GM12892 (cell line): Measurements from ENCODE around the gene CDC42BPB.

Experiments used
- POLR2A ChIP-seq: IDR thresholded peaks from 2 replicates; pipeline ENCODE4 v1.6.1; 2011; ENCODE audit warnings: low read depth, low read length, control low read depth
- POLR2AphosphoS5 ChIP-seq: IDR thresholded peaks from 2 replicates; pipeline ENCODE4 v1.6.1; 2011; ENCODE audit warnings: low read depth, low read length, control low read depth
- TAF1 ChIP-seq: IDR thresholded peaks from 2 replicates; pipeline ENCODE4 v1.6.1; 2011; ENCODE audit warnings: low read depth, mild to moderate bottlenecking, control low read depth, low read length, borderline replicate concordance

GRCh38 chr14:103022685-103023044 lies 34.7 kb downstream of the CDC42BPB start:
- TF ChIP-seq POLR2AphosphoS5 (no peak), TAF1 (no peak), POLR2A (no peak)
